HepG2 (cell line): ENCODE data around the gene RAPGEF6. TPM values are rescaled to one million over a fixed set of nuclear protein-coding genes. Genes with fewer than 3 reads are reported as not detected.

ENCODE experiments used
- ADNP ChIP-seq: sonication (generic); formaldehyde crosslinking; IDR thresholded peaks from 2 replicates; pipeline ENCODE4 v1.4.0; 2020; ENCODE audit warnings: missing genetic modification reagents
- AKNA ChIP-seq: sonication (generic); formaldehyde crosslinking; IDR thresholded peaks from 2 replicates; pipeline ENCODE4 v1.4.0; 2020; ENCODE audit warnings: missing genetic modification reagents, borderline replicate concordance
- CBX2 ChIP-seq, 2 experiments: fragments of 200-600 bp in 1 of 2; sonication (generic); formaldehyde crosslinking in 1 of 2; IDR thresholded peaks; 2 replicates each; pipeline versions ENCODE4 v1.7.0 to v1.8.1; 2018 to 2022; ENCODE audit warnings: low read depth in 2 of 2, low read length in 1 of 2, mild to moderate bottlenecking in 1 of 2, missing genetic modification reagents in 1 of 2
- DBP ChIP-seq: sonication (generic); formaldehyde crosslinking; IDR thresholded peaks from 2 replicates; pipeline ENCODE4 v1.4.0; 2020; ENCODE audit warnings: missing genetic modification reagents; ENCODE audit errors: not compliant biosample characterization
- EED ChIP-seq: sonication (generic); formaldehyde crosslinking; IDR thresholded peaks from 2 replicates; pipeline ENCODE4 v1.5.0; 2020; ENCODE audit warnings: mild to moderate bottlenecking, missing genetic modification reagents
- GABPB1 ChIP-seq: IDR thresholded peaks from 2 replicates; pipeline ENCODE4 v1.6.1; 2016; ENCODE audit warnings: mild to moderate bottlenecking, missing genetic modification reagents, moderate library complexity, missing compliant biosample characterization
- HNRNPK ChIP-seq: fragments of 200-400 bp; formaldehyde crosslinking; IDR thresholded peaks from 2 replicates; pipeline ENCODE4 v1.6.1; 2018; ENCODE audit warnings: low read length, low read depth, moderate library complexity, mild to moderate bottlenecking; ENCODE audit not compliant: poor library complexity, severe bottlenecking
- IRF2 ChIP-seq: IDR thresholded peaks from 2 replicates; pipeline ENCODE4 v1.6.1; 2018; ENCODE audit warnings: missing genetic modification reagents, missing compliant biosample characterization
- JUNB ChIP-seq: sonication (generic); formaldehyde crosslinking; IDR thresholded peaks from 2 replicates; pipeline ENCODE4 v1.8.0; 2022; ENCODE audit warnings: missing genetic modification reagents, mild to moderate bottlenecking, borderline replicate concordance
- PBX3 ChIP-seq: sonication (generic); formaldehyde crosslinking; IDR thresholded peaks from 2 replicates; pipeline ENCODE4 v1.8.1; 2023; ENCODE audit warnings: missing genetic modification reagents, inconsistent platforms, borderline replicate concordance
- PHF8 ChIP-seq: sonication (generic); formaldehyde crosslinking; IDR thresholded peaks from 2 replicates; pipeline ENCODE4 v1.5.0; 2020; ENCODE audit warnings: missing genetic modification reagents
- SMAD1 ChIP-seq: sonication (generic); formaldehyde crosslinking; IDR thresholded peaks from 2 replicates; pipeline ENCODE4 v1.4.0; 2020; ENCODE audit warnings: missing genetic modification reagents, low read depth, mild to moderate bottlenecking, borderline replicate concordance
- ZBTB25 ChIP-seq: IDR thresholded peaks from 2 replicates; pipeline ENCODE4 v1.6.1; 2018; ENCODE audit warnings: missing genetic modification reagents
- ZNF101 ChIP-seq: sonication (generic); formaldehyde crosslinking; IDR thresholded peaks from 2 replicates; pipeline ENCODE4 v1.4.0; 2020; ENCODE audit warnings: mild to moderate bottlenecking, low read depth, missing genetic modification reagents, borderline replicate concordance
- ZNF17 ChIP-seq: sonication (generic); formaldehyde crosslinking; IDR thresholded peaks from 2 replicates; pipeline ENCODE4 v1.5.0; 2020; ENCODE audit warnings: mild to moderate bottlenecking, missing genetic modification reagents
- ZNF224 ChIP-seq: sonication (generic); formaldehyde crosslinking; IDR thresholded peaks from 2 replicates; pipeline ENCODE4 v1.5.0; 2020; ENCODE audit warnings: mild to moderate bottlenecking, missing genetic modification reagents
- ZNF230 ChIP-seq: sonication (generic); formaldehyde crosslinking; IDR thresholded peaks from 2 replicates; pipeline ENCODE4 v1.4.0; 2020; ENCODE audit warnings: mild to moderate bottlenecking, missing genetic modification reagents
- ZNF30 ChIP-seq: sonication (generic); formaldehyde crosslinking; IDR thresholded peaks from 2 replicates; pipeline ENCODE4 v1.5.0; 2020; ENCODE audit warnings: mild to moderate bottlenecking, missing genetic modification reagents
- ZNF33A ChIP-seq: sonication (generic); formaldehyde crosslinking; IDR thresholded peaks from 2 replicates; pipeline ENCODE4 v1.5.1; 2020; ENCODE audit warnings: missing genetic modification reagents, mild to moderate bottlenecking, moderate library complexity, borderline replicate concordance
- ZNF430 ChIP-seq: sonication (generic); formaldehyde crosslinking; IDR thresholded peaks from 2 replicates; pipeline ENCODE4 v1.9.0; 2021; ENCODE audit warnings: mild to moderate bottlenecking, missing genetic modification reagents
- ZNF468 ChIP-seq: sonication (generic); formaldehyde crosslinking; IDR thresholded peaks from 2 replicates; pipeline ENCODE4 v1.8.0; 2022; ENCODE audit warnings: mild to moderate bottlenecking, moderate library complexity, missing genetic modification reagents
- ZNF607 ChIP-seq: sonication (generic); formaldehyde crosslinking; IDR thresholded peaks from 2 replicates; pipeline ENCODE4 v1.5.1; 2020; ENCODE audit warnings: missing genetic modification reagents, mild to moderate bottlenecking, borderline replicate concordance
- ZNF75D ChIP-seq: sonication (generic); formaldehyde crosslinking; IDR thresholded peaks from 2 replicates; pipeline ENCODE4 v1.8.1; 2023; ENCODE audit warnings: missing genetic modification reagents, mild to moderate bottlenecking, borderline replicate concordance
- ZSCAN9 ChIP-seq: IDR thresholded peaks from 2 replicates; pipeline ENCODE4 v1.6.1; 2016; ENCODE audit warnings: borderline replicate concordance
- polyA plus RNA-seq, 8 experiments: library from polyadenylated mRNA; depleted of rRNA in 3 of 8; stranded (reverse) in 7 of 8; unstranded in 1 of 8; fragments of >200 nt; fragmentation: Illumina TruSeq in 4 of 8; extraction: Trizol in 4 of 8; gene quantifications; 2 replicates each; pipeline versions ENCODE4 v1.2.1 to v1.2.3, GENCODE V29; 2011 to 2016; ENCODE audit warnings: low read depth in 4 of 8, missing spikeins in 1 of 8, mixed read lengths in 1 of 8; ENCODE audit not compliant: insufficient read depth in 1 of 8
- total RNA-seq, 5 experiments: library from RNA; depleted of rRNA; stranded (reverse); fragments of >200 nt; fragmentation: Illumina TruSeq; extraction: Trizol; gene quantifications; 2 replicates each; pipeline ENCODE4 v1.2.3, GENCODE V29; 2016; ENCODE audit warnings: low read depth in 1 of 5

Gene RAPGEF6
- total and polyA plus RNA-seq, 2 of the 13 experiments (the other 11 are each of a cell fraction or from before 2014, with no cell fraction given) = 7.7 to 24.6 TPM

GRCh38 chr5:131379723-131380122 is 255.3 kb downstream of the RAPGEF6 start (continued):
- TF ChIP-seq ZNF30 (CRISPR knock-in tag) (no peak), ZBTB25 (no peak), ZNF468 (CRISPR knock-in tag) (no peak), AKNA (CRISPR knock-in tag) (no peak), ZNF224 (CRISPR knock-in tag) (no peak), ZNF101 (no peak), ZNF607 (CRISPR knock-in tag) (no peak), IRF2 (no peak), ZNF33A (CRISPR knock-in tag) (no peak), ZSCAN9 (CRISPR knock-in tag) (0 out of 2 replicates have a peak, but pooled peaks have one; percentile 13), DBP (CRISPR knock-in tag) (no peak), GABPB1 (CRISPR knock-in tag) (peak; percentile 17; the same call in 1 of the 2 replicates), CBX2 (IDR thresholded peaks at IDR 0.05; ENCODE audit: low read depth, low read length) (no peak), CBX2 (CRISPR knock-in tag; IDR thresholded peaks at IDR 0.05; ENCODE audit: low read depth) (no peak), ZNF17 (no peak), ZNF430 (CRISPR knock-in tag) (no peak), JUNB (CRISPR knock-in tag) (no peak), PHF8 (CRISPR knock-in tag) (no peak), SMAD1 (no peak), ZNF230 (no peak), PBX3 (CRISPR knock-in tag) (no peak), ZNF75D (CRISPR knock-in tag) (no peak), ADNP (no peak), EED (CRISPR knock-in tag) (no peak), HNRNPK (no peak)
